SU-DHL-6 (cell line): Measurements from ENCODE around the gene ITSN2.

Source experiments
- H2AFZ ChIP-seq: fragments of 200-600 bp; sonication (generic); 2 replicates; pipeline ENCODE4 v1.6.1; 2014; ENCODE audit warnings: low read depth, mild to moderate bottlenecking, moderate library complexity, mixed read lengths, antibody characterized with exemption, low read length; ENCODE audit not compliant: severe bottlenecking
- H3F3A ChIP-seq: fragments of 200-600 bp; shearing (Covaris generic); 2 replicates; pipeline ENCODE4 v1.6.0; 2016; ENCODE audit warnings: antibody characterized with exemption, mild to moderate bottlenecking; ENCODE audit not compliant: insufficient read depth
- H3K27ac ChIP-seq: fragments of 200-600 bp; sonication (generic); 2 replicates; pipeline ENCODE4 v1.5.1; 2016; ENCODE audit warnings: low read depth, mild to moderate bottlenecking, low read length, moderate library complexity, mixed read lengths
- H3K27me3 ChIP-seq: fragments of 200-600 bp; sonication (generic), shearing (Covaris generic); 2 replicates; pipeline ENCODE4 v1.6.0; 2014; ENCODE audit warnings: mild to moderate bottlenecking, low read length
- H3K36me3 ChIP-seq: fragments of 200-600 bp; sonication (generic); 2 replicates; pipeline ENCODE4 v1.6.1; 2014; ENCODE audit warnings: mild to moderate bottlenecking, low read length, mixed read lengths
- H3K4me2 ChIP-seq: fragments of 300-600, 200-600 bp; shearing (Covaris generic), sonication (generic); 2 replicates; pipeline ENCODE4 v1.6.0; 2014; ENCODE audit warnings: low read length, low read depth, mild to moderate bottlenecking; ENCODE audit not compliant: poor library complexity, severe bottlenecking
- H3K4me3 ChIP-seq: fragments of 200-600 bp; sonication (generic); 2 replicates; pipeline ENCODE4 v1.5.1; 2014; ENCODE audit warnings: antibody characterized with exemption, low read length, mild to moderate bottlenecking, mixed read lengths; ENCODE audit not compliant: insufficient read depth, poor library complexity, severe bottlenecking
- H3K79me2 ChIP-seq: fragments of 200-600 bp; sonication (generic); 2 replicates; pipeline ENCODE4 v1.6.1; 2014; ENCODE audit warnings: mild to moderate bottlenecking, low read length, moderate library complexity; ENCODE audit not compliant: insufficient read depth
- H3K9ac ChIP-seq: fragments of 200-600 bp; sonication (generic); 2 replicates; pipeline ENCODE4 v1.7.0; 2014; ENCODE audit warnings: mild to moderate bottlenecking, low read length
- H3K9me2 ChIP-seq: fragments of 200-600 bp; sonication (generic); replicated peaks from 2 replicates; pipeline ENCODE4 v1.6.1; 2014; ENCODE audit warnings: low read length; ENCODE audit not compliant: insufficient read depth
- H3K9me3 ChIP-seq: fragments of 200-600 bp; sonication (generic); 2 replicates; pipeline ENCODE4 v1.6.1; 2014; ENCODE audit warnings: low read length, mixed read lengths; ENCODE audit not compliant: insufficient read depth
- H4K20me1 ChIP-seq: fragments of 200-600 bp; sonication (generic); 2 replicates; pipeline ENCODE4 v1.6.1; 2014; ENCODE audit warnings: low read depth, mild to moderate bottlenecking, antibody characterized with exemption, low read length, moderate library complexity, mixed read lengths
- CTCF ChIP-seq: fragments of 200-600 bp; sonication (generic); IDR thresholded peaks from one replicate; pipeline ENCODE4 v1.5.1; 2017; ENCODE audit warnings: antibody characterized with exemption, mild to moderate bottlenecking, low read length, moderate library complexity; ENCODE audit not compliant: insufficient read depth, poor library complexity, severe bottlenecking
- EZH2phosphoT487 ChIP-seq: fragments of 200-600 bp; sonication (generic), shearing (Covaris generic); conservative IDR thresholded peaks from 2 replicates; pipeline ENCODE4 v1.6.1; 2018; ENCODE audit warnings: mild to moderate bottlenecking, antibody characterized with exemption, low read length, moderate library complexity, mixed read lengths

ITSN2 gene

GRCh38 chr2:24253303-24253919 lies 106.9 kb downstream of the ITSN2 start:
- no peak overlapping the region for H3K27ac ChIP-seq
- no peaks in the 10 kb centered on the region for H3K9me3 ChIP-seq
- H3F3A ChIP-seq = no peaks in the 10 kb centered on the region
- no peak for TF ChIP-seq EZH2phosphoT487
- H2AFZ ChIP-seq = no peak overlapping the region
- no peak overlapping the region for H3K4me3 ChIP-seq
- no peaks in the 10 kb centered on the region for H3K79me2 ChIP-seq
- H3K27me3 ChIP-seq = no peaks in the 10 kb centered on the region
- H3K4me2 ChIP-seq = no peak overlapping the region
- no peaks in the 10 kb centered on the region for H4K20me1 ChIP-seq
- no peaks in the 10 kb centered on the region for H3K9me2 ChIP-seq
- H3K36me3 ChIP-seq = peaks cover 24% of the 10 kb centered on the region
- no peak overlapping the region for H3K9ac ChIP-seq

- no peak overlapping the region for H3K4me2 ChIP-seq
- no peak for TF ChIP-seq CTCF
- TF ChIP-seq EZH2phosphoT487 = no peak
- H3K36me3 ChIP-seq = peaks cover 30% of the 10 kb centered on the region
Observed at GRCh38 chr2:24247592-24247991, 112.7 kb downstream of the ITSN2 start.

GRCh38 chr2:24247164-24247563 lies 113.2 kb downstream of the ITSN2 start:
- H3K9ac ChIP-seq = no peak overlapping the region
- TF ChIP-seq CTCF = no peak
- no peak for TF ChIP-seq EZH2phosphoT487
- no peaks in the 10 kb centered on the region for H3F3A ChIP-seq
- H3K27ac ChIP-seq = no peak overlapping the region
- H3K4me3 ChIP-seq = no peak overlapping the region
- no peaks in the 10 kb centered on the region for H3K79me2 ChIP-seq
- H3K27me3 ChIP-seq = no peaks in the 10 kb centered on the region
- H3K9me2 ChIP-seq = no peaks in the 10 kb centered on the region
- no peak overlapping the region for H3K4me2 ChIP-seq
- H2AFZ ChIP-seq = no peak overlapping the region
- H3K36me3 ChIP-seq = peaks cover 29% of the 10 kb centered on the region
- H3K9me3 ChIP-seq = no peaks in the 10 kb centered on the region
- no peaks in the 10 kb centered on the region for H4K20me1 ChIP-seq

More at GRCh38 chr2:24247592-24247991, 112.7 kb downstream of the ITSN2 start:
- Histone ChIP-seq H4K20me1 (no peaks in the 10 kb centered on the region), H3K9ac (no peak overlapping the region), H3K9me3 (no peaks in the 10 kb centered on the region), H3K27me3 (no peaks in the 10 kb centered on the region), H2AFZ (no peak overlapping the region), H3K27ac (no peak overlapping the region), H3F3A (no peaks in the 10 kb centered on the region), H3K4me3 (no peak overlapping the region), H3K9me2 (no peaks in the 10 kb centered on the region), H3K79me2 (no peaks in the 10 kb centered on the region)

- H3K9me3 ChIP-seq = no peaks in the 10 kb centered on the region
- H4K20me1 ChIP-seq = no peaks in the 10 kb centered on the region
- no peaks in the 10 kb centered on the region for H3K27me3 ChIP-seq
- no peak for TF ChIP-seq EZH2phosphoT487
- TF ChIP-seq CTCF = no peak
- peaks cover 26% of the 10 kb centered on the region; the same call in 1 of the 2 replicates for H3K36me3 ChIP-seq
- no peaks in the 10 kb centered on the region for H3K79me2 ChIP-seq
- no peak overlapping the region for H3K9ac ChIP-seq
- H3K4me2 ChIP-seq = no peak overlapping the region
- H3F3A ChIP-seq = no peaks in the 10 kb centered on the region
- no peak overlapping the region for H3K4me3 ChIP-seq
- H3K27ac ChIP-seq = no peak overlapping the region
- no peak overlapping the region for H2AFZ ChIP-seq
- no peaks in the 10 kb centered on the region for H3K9me2 ChIP-seq
Observed at GRCh38 chr2:24245986-24246776, 114.2 kb downstream of the ITSN2 start.
